HCT116 (cell line): ENCODE results near the gene NRCAM. TPM values are rescaled to one million over a fixed set of nuclear protein-coding genes. Genes with fewer than 3 reads are reported as not detected.

Experiments used
- ATAC-seq: fragments of 200-7000 bp; cut with Tn5 transposase; 2 replicates; pipeline ENCODE4 v1.9.1; 2020; ENCODE audit warnings: mild to moderate bottlenecking, moderate library complexity
- BruUV-seq: library from RNA; stranded (reverse); fragments of 400-500 nt; replicated peaks from 2 replicates; lab custom pipeline; 2021; lab: Mats Ljungman, UMichigan
- CTCF ChIA-PET: fragments of 300-600 bp; sonication (Branson Sonifier 250); formaldehyde crosslinking; loops from one replicate; lab custom pipeline; 2021; ENCODE audit warnings: antibody characterized with exemption; lab: Charles Lee
- POLR2A ChIA-PET: fragments of 300-600, 350-600 bp; sonication (Branson Sonifier 250); formaldehyde crosslinking; loops from one replicate; lab custom pipeline; 2021; ENCODE audit warnings: antibody characterized with exemption; lab: Charles Lee
- RAD21 ChIA-PET, 2 experiments: fragments of 300-600 bp; sonication (Branson Sonifier 250); formaldehyde crosslinking; loops; one replicate each; lab custom pipeline; 2023; ENCODE audit warnings: low total read pairs in 2 of 2; ENCODE audit not compliant: uncharacterized antibody in 2 of 2, unreplicated experiment in 2 of 2, low non-redundant PET in 1 of 2; lab: Charles Lee
- DNase-seq: peaks from one replicate; pipeline ENCODE4 v3.0.0-alpha.2; 2010; ENCODE audit warnings: low read depth, low spot score
- H2AFZ ChIP-seq: fragments of 200-600 bp; shearing (Covaris generic), sonication (generic); 2 replicates; pipeline ENCODE4 v1.6.1; 2017; ENCODE audit warnings: low read depth, mixed run types, mixed read lengths, antibody characterized with exemption, low read length; ENCODE audit not compliant: poor library complexity, severe bottlenecking
- H3K27ac ChIP-seq: 2 replicates; pipeline ENCODE4 v1.5.1; 2012; ENCODE audit warnings: low read depth, low read length
- H3K27me3 ChIP-seq: fragments of 200-600 bp; sonication (generic); 2 replicates; pipeline ENCODE4 v1.6.1; 2016; ENCODE audit warnings: mixed run types, low read length, mixed read lengths; ENCODE audit not compliant: insufficient read depth
- H3K36me3 ChIP-seq, 2 experiments: fragments of 200-500 bp in 1 of 2; fragments of 200-600 bp in 1 of 2; sonication (Bioruptor generic) in 1 of 2; sonication (generic) in 1 of 2; 2 replicates each; pipeline versions ENCODE4 v1.5.1 to v1.6.1; 2014 to 2016; ENCODE audit warnings: low read length in 2 of 2, inconsistent platforms in 1 of 2, mixed read lengths in 1 of 2, mixed run types in 1 of 2; ENCODE audit not compliant: insufficient read depth in 2 of 2, control insufficient read depth in 1 of 2
- H3K4me1 ChIP-seq, 2 experiments: fragments of 200-600 bp in 1 of 2; sonication (generic) in 1 of 2; 2 replicates each; pipeline versions ENCODE4 v1.5.1 to v1.6.1; 2012 to 2017; ENCODE audit warnings: low read length in 2 of 2, inconsistent platforms in 1 of 2, mild to moderate bottlenecking in 1 of 2, mixed read lengths in 1 of 2, mixed run types in 1 of 2, moderate library complexity in 1 of 2; ENCODE audit not compliant: insufficient read depth in 2 of 2, control insufficient read depth in 1 of 2
- H3K4me2 ChIP-seq: fragments of 200-600 bp; sonication (generic); 2 replicates; pipeline ENCODE4 v1.6.1; 2017; ENCODE audit warnings: mixed run types, low read length, mixed read lengths
- H3K4me3 ChIP-seq, 2 experiments: fragments of 200-600 bp in 1 of 2; sonication (generic) in 1 of 2; replicated peaks in 1 of 2; 2 replicates each; pipeline ENCODE4 v1.5.1; 2011 to 2016; ENCODE audit warnings: low read length in 2 of 2, control low read depth in 1 of 2, low read depth in 1 of 2, mild to moderate bottlenecking in 1 of 2, mixed read lengths in 1 of 2, mixed run types in 1 of 2
- H3K79me2 ChIP-seq: fragments of 200-600 bp; sonication (generic); 2 replicates; pipeline ENCODE4 v1.6.1; 2017; ENCODE audit warnings: mild to moderate bottlenecking, mixed run types, low read length, moderate library complexity, mixed read lengths; ENCODE audit not compliant: insufficient read depth
- H3K9ac ChIP-seq: fragments of 200-600 bp; sonication (generic); 2 replicates; pipeline ENCODE4 v1.6.1; 2016; ENCODE audit warnings: low read length, mixed read lengths
- H3K9me2 ChIP-seq: fragments of 200-600 bp; sonication (generic), shearing (Covaris generic); 2 replicates; pipeline ENCODE4 v1.6.1; 2017; ENCODE audit warnings: mixed run types, mild to moderate bottlenecking, moderate library complexity; ENCODE audit not compliant: insufficient read depth
- H3K9me3 ChIP-seq, 2 experiments: fragments of 200-500 bp in 1 of 2; fragments of 200-600 bp in 1 of 2; sonication (Bioruptor generic) in 1 of 2; sonication (generic) in 1 of 2; 2 replicates each; pipeline ENCODE4 v1.6.1; 2014 to 2017; ENCODE audit warnings: low read length in 2 of 2, mixed read lengths in 2 of 2, inconsistent platforms in 1 of 2, low read depth in 1 of 2, mild to moderate bottlenecking in 1 of 2, mixed run types in 1 of 2, moderate library complexity in 1 of 2; ENCODE audit not compliant: control insufficient read depth in 1 of 2, insufficient read depth in 1 of 2
- H4K20me1 ChIP-seq: fragments of 200-600 bp; sonication (generic), shearing (Covaris generic); 2 replicates; pipeline ENCODE4 v1.6.1; 2017; ENCODE audit warnings: mixed run types, mild to moderate bottlenecking, moderate library complexity; ENCODE audit not compliant: insufficient read depth
- ATF3 ChIP-seq: IDR thresholded peaks from 2 replicates; pipeline ENCODE4 v1.6.1; 2012
- CTCF ChIP-seq, 3 experiments: fragments of 200-600 bp in 1 of 3; sonication (generic) in 1 of 3; IDR thresholded peaks in 2 of 3; conservative IDR thresholded peaks in 1 of 3; 2 replicates each; pipeline ENCODE4 v1.5.1; 2012 to 2017; ENCODE audit warnings: low read depth in 2 of 3, low read length in 2 of 3, antibody characterized with exemption in 1 of 3, borderline replicate concordance in 1 of 3, control low read depth in 1 of 3, mild to moderate bottlenecking in 1 of 3, mixed read lengths in 1 of 3, mixed run types in 1 of 3, moderate library complexity in 1 of 3; ENCODE audit not compliant: insufficient read depth in 1 of 3
- EGR1 ChIP-seq: IDR thresholded peaks from 2 replicates; pipeline ENCODE4 v1.6.1; 2012; ENCODE audit warnings: low read depth
- EZH2 ChIP-seq: fragments of 200-600 bp; sonication (generic); IDR thresholded peaks from 2 replicates; pipeline ENCODE4 v1.6.1; 2017; ENCODE audit warnings: antibody characterized with exemption, mixed run types
- FOSL1 ChIP-seq: IDR thresholded peaks from 2 replicates; pipeline ENCODE4 v1.6.1; 2012; ENCODE audit warnings: low read depth
- JUND ChIP-seq: IDR thresholded peaks from 2 replicates; pipeline ENCODE4 v1.6.1; 2012
- POLR2A ChIP-seq: IDR thresholded peaks from 2 replicates; pipeline ENCODE4 v1.7.0; 2011; ENCODE audit warnings: borderline replicate concordance; ENCODE audit not compliant: insufficient read depth, insufficient read length; ENCODE audit errors: extremely low read depth
- RAD21 ChIP-seq: IDR thresholded peaks from 2 replicates; pipeline ENCODE4 v1.6.1; 2012; ENCODE audit warnings: low read depth, mild to moderate bottlenecking
- REST ChIP-seq: IDR thresholded peaks from 2 replicates; pipeline ENCODE4 v1.6.1; 2012; ENCODE audit warnings: low read depth
- SIN3A ChIP-seq: IDR thresholded peaks from 2 replicates; pipeline ENCODE4 v1.6.1; 2012; ENCODE audit warnings: low read depth
- SP1 ChIP-seq: IDR thresholded peaks from 2 replicates; pipeline ENCODE4 v1.6.1; 2012; ENCODE audit warnings: low read depth
- TCF7L2 ChIP-seq: IDR thresholded peaks from 2 replicates; pipeline ENCODE4 v1.7.0; 2011; ENCODE audit warnings: borderline replicate concordance, inconsistent platforms; ENCODE audit not compliant: insufficient read depth, insufficient read length; ENCODE audit errors: extremely low read depth
- ZBTB33 ChIP-seq: IDR thresholded peaks from 2 replicates; pipeline ENCODE4 v1.6.1; 2011; ENCODE audit warnings: mild to moderate bottlenecking, low read length, moderate library complexity; ENCODE audit not compliant: insufficient replicate concordance; ENCODE audit errors: extremely low read depth
- ZFX ChIP-seq: fragments of 450-650 bp; IDR thresholded peaks from 2 replicates; pipeline ENCODE4 v1.6.1; 2017
- intact Hi-C: fragments of 100-400 bp; cut with micrococcal nuclease; formaldehyde crosslinking; loops from 2 replicates; pipeline ENCODE4 v1.10.0; 2022
- total RNA-seq: library from RNA; stranded (reverse); gene quantifications from one replicate; pipeline ENCODE4 v1.2.1, GENCODE V29; 2021; ENCODE audit not compliant: unreplicated experiment

Gene NRCAM
- total RNA-seq, 1 experiment from 2014 or later, result 0.15 TPM

GRCh38 chr7:108097703-108098102 lies 358.5 kb downstream of the NRCAM start:
- Histone ChIP-seq H3K36me3 (no peaks in the 10 kb centered on the region), H2AFZ (no peak overlapping the region), H4K20me1 (no peaks in the 10 kb centered on the region), H3K9me2 (no peaks in the 10 kb centered on the region), H3K9ac (no peak overlapping the region), H3K4me2 (no peak overlapping the region), H3K27me3 (no peaks in the 10 kb centered on the region), H3K9me3 (no peaks in the 10 kb centered on the region), H3K27ac (no peak overlapping the region), H3K79me2 (no peaks in the 10 kb centered on the region), H3K4me3 (no peak overlapping the region), H3K4me1 (no peaks in the 10 kb centered on the region)
- peak; percentile 19 for DNase-seq
- ChIA-PET POLR2A (no interaction called here), RAD21 (no interaction called here), CTCF (interaction anchor here (1.1 kb wide), 1 partner anchor 48 kb away, joined by 3 read pairs; no protein-coding TSS in a partner anchor)
- intact Hi-C loops, result no loop called here
- ATAC-seq, result peak; percentile 71
- TF ChIP-seq ZBTB33, result no peak
- TF ChIP-seq ATF3, result no peak
- no peak for TF ChIP-seq ZFX
- peak; percentile 27 to 72 (median 66); a peak in 5 of 6 replicates for TF ChIP-seq CTCF (IDR thresholded peaks at IDR 0.05 in 2 of 3, conservative IDR thresholded peaks at IDR 0.05 in 1 of 3; ENCODE audit: borderline replicate concordance in 1 of 3, insufficient read depth in 1 of 3, low read depth in 2 of 3, low read length in 2 of 3)
- no peak for TF ChIP-seq REST
- TF ChIP-seq POLR2A, result no peak
- peak; percentile 49 for TF ChIP-seq RAD21
- no peak for TF ChIP-seq TCF7L2
- no peak for TF ChIP-seq SIN3A
- TF ChIP-seq EGR1, result no peak
- no peak for TF ChIP-seq JUND
- TF ChIP-seq SP1, result no peak
- TF ChIP-seq FOSL1, result no peak
- TF ChIP-seq EZH2, result no peak
- no TSS peak for BruUV-seq
